Peyer's patch (tissue), 4 donors: Measurements from ENCODE around the gene SINHCAF. TPM values are rescaled to one million over a fixed set of nuclear protein-coding genes. Genes with fewer than 3 reads are reported as not detected.

Experiments
- DNase-seq, 3 donors: peaks; one replicate each; pipeline ENCODE4 v3.0.0-alpha.2; 2017 to 2019
- H3K27ac ChIP-seq, 4 donors: fragments of 200-600 bp; sonication (generic); one replicate each; pipeline ENCODE4 v1.5.1; 2016 to 2019
- H3K27me3 ChIP-seq, 2 donors: fragments of 200-600 bp; sonication (generic); one replicate each; pipeline ENCODE4 v1.5.1; 2019
- H3K36me3 ChIP-seq, 3 donors: fragments of 200-600 bp; sonication (generic); one replicate each; pipeline ENCODE4 v1.5.1; 2016 to 2019
- H3K4me1 ChIP-seq, 4 donors: fragments of 200-600 bp; sonication (generic); one replicate each; pipeline ENCODE4 v1.5.1; 2016 to 2019
- H3K4me3 ChIP-seq, 4 donors: fragments of 200-600 bp; sonication (generic); 1 replicate in 3 of 4; 2 replicates in 1 of 4; pipeline ENCODE4 v1.5.1; 2016 to 2019; ENCODE audit warnings: mild to moderate bottlenecking in 1 of 4
- H3K9me3 ChIP-seq, 4 donors: fragments of 200-600 bp; sonication (generic); one replicate each; pipeline ENCODE4 v1.5.1; 2016 to 2019; ENCODE audit warnings: mild to moderate bottlenecking in 1 of 4
- POLR2A ChIP-seq, 2 donors: fragments of 450-650 bp; IDR thresholded peaks; one replicate each; pipeline ENCODE4 v1.5.1; 2017; ENCODE audit warnings: antibody characterized with exemption in 2 of 2, mild to moderate bottlenecking in 2 of 2, moderate library complexity in 2 of 2
- total RNA-seq, 4 donors: library from RNA; depleted of rRNA; stranded (reverse); fragments of >200 nt; gene quantifications; one replicate each; pipeline ENCODE4 v1.1.0, GENCODE V29; 2016
- TF ChIP-seq, protein P1 (sequence below), 6 experiments: fragments of 450-650 bp in 4 of 6; fragments of 200-600 bp in 2 of 6; sonication (generic) in 1 of 6; IDR thresholded peaks; one replicate each; pipeline ENCODE4 v1.5.1; 2017 to 2019; ENCODE audit warnings: antibody characterized with exemption in 6 of 6, mild to moderate bottlenecking in 3 of 6, moderate library complexity in 1 of 6

SINHCAF gene
- total RNA-seq, 4 donors from 2014 or later: 39.9 to 109 (median 53.7) TPM

DNA sequence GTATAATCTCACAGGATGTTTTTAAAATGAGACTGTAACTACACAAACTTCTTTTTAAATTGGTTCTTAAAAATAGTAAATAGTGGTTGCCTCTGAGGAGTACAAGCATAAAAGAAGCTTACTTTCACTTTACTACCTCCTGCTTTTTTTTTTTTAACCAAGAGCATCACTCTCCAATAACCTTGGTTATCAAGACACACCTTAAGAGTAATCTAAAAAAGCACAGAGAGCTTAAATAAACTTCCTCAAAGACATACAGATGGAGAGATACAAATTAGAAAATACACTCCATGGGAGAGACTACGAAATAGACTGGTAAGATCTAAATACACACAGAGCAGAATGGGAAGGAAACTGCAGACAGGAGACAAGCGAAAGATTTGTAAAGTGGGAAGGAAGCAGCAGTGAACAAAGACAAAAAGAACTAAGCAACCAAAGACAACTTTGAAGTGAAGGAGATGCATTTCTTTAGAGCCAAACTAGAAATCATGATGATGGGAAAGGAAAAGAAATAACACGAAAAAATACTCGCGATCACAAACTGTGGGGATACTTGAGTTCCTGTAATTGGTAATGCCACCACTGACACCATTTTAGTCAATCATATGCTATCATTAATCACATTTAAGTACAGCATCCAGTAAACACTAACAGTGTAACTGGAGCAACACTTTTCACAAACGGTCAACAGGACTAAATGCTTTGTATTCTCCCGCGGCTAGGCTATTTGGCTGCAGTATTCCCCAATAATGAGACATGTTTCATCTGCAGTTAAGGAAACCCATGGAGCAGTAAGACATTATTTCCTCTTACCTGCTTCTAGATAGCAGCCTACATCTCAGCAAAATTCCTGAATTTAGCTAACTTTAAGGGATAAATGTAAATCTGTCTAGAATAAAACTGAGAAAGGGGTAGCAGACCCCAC lies 8.2 kb downstream of the SINHCAF start:
- H3K36me3 ChIP-seq: no peaks in the 10 kb centered on the region
- TF ChIP-seq, protein P1, sequence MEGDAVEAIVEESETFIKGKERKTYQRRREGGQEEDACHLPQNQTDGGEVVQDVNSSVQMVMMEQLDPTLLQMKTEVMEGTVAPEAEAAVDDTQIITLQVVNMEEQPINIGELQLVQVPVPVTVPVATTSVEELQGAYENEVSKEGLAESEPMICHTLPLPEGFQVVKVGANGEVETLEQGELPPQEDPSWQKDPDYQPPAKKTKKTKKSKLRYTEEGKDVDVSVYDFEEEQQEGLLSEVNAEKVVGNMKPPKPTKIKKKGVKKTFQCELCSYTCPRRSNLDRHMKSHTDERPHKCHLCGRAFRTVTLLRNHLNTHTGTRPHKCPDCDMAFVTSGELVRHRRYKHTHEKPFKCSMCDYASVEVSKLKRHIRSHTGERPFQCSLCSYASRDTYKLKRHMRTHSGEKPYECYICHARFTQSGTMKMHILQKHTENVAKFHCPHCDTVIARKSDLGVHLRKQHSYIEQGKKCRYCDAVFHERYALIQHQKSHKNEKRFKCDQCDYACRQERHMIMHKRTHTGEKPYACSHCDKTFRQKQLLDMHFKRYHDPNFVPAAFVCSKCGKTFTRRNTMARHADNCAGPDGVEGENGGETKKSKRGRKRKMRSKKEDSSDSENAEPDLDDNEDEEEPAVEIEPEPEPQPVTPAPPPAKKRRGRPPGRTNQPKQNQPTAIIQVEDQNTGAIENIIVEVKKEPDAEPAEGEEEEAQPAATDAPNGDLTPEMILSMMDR (IDR thresholded peaks at IDR 0.05): no peak
- no peak for TF ChIP-seq POLR2A (IDR thresholded peaks at IDR 0.05)
- peak overlapping the region; percentile 7 to 56 (median 40) for H3K27ac ChIP-seq
- H3K4me1 ChIP-seq: peaks cover 0 to 22% (median 9%) of the 10 kb centered on the region in 4 donors
- H3K4me3 ChIP-seq: peak overlapping the region in 2 of 4 donors; percentile 25 to 35
- DNase-seq: no peak
- no peaks in the 10 kb centered on the region for H3K9me3 ChIP-seq
- no peaks in the 10 kb centered on the region for H3K27me3 ChIP-seq

DNA sequence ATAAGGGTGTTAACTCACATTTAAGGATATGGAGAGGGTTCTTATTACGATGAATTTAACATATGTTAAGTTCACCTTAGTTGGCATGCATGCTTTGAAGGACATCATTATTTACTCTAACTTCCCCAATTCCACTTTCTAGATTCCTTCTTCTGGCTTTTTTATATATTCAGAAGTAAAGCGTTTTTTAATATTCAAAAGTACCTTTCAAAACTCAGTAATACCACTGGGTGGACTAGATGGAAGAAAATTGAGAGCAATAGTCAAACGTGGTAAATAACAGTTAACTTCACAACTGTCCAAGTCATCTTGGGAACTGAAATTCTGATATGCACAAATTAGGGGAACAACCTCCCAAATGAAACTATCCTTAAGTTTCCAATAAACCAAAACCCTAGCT lies 9.1 kb downstream of the SINHCAF start:
- no peak for TF ChIP-seq POLR2A (IDR thresholded peaks at IDR 0.05)
- TF ChIP-seq, protein P1 (IDR thresholded peaks at IDR 0.05): no peak
- Histone ChIP-seq H3K27ac (peak overlapping the region in 2 of 4 donors; percentile 26 to 56), H3K27me3 (no peaks in the 10 kb centered on the region), H3K4me1 (peaks cover 0 to 15% (median 7%) of the 10 kb centered on the region in 4 donors), H3K9me3 (no peaks in the 10 kb centered on the region), H3K4me3 (no peak overlapping the region), H3K36me3 (no peaks in the 10 kb centered on the region)
- no peak for DNase-seq

DNA sequence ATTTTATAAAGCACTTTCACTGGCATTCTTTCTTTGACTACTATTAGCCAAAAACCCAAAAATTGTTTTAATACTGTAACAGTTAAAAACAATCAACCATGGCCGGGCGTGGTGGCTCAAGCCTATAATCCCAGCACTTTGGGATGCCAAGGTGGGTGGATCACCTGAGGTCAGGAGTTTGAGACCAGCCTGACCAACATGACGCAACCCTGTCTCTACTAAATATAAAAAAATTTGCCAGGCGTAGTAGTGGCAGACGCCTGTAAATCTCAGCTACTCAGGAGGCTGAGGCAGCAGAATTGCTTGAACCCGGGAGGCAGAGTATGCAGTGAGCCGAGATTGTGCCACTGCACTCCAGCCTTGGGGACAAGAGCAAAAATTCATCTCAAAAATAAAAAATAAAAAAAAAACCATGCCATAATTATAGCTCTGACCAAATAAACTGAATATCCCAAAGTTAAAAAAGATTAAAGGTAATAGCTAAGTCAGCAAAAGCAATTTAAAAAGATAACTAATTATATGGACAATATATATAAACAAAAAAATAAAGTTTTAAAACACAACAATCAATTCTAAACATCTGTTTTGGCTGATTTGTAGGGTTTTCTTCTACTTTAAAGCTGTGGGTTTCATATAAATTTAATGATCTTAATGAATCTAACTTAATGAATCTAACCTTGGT lies 10.0 kb downstream of the SINHCAF start:
- Histone ChIP-seq H3K27ac (no peak overlapping the region), H3K36me3 (no peaks in the 10 kb centered on the region), H3K9me3 (no peaks in the 10 kb centered on the region), H3K4me3 (no peak overlapping the region), H3K27me3 (no peaks in the 10 kb centered on the region), H3K4me1 (peaks cover 0 to 15% (median 3%) of the 10 kb centered on the region in 4 donors)
- no peak for DNase-seq
- TF ChIP-seq POLR2A (IDR thresholded peaks at IDR 0.05): no peak
- TF ChIP-seq, protein P1 (IDR thresholded peaks at IDR 0.05): no peak

DNA sequence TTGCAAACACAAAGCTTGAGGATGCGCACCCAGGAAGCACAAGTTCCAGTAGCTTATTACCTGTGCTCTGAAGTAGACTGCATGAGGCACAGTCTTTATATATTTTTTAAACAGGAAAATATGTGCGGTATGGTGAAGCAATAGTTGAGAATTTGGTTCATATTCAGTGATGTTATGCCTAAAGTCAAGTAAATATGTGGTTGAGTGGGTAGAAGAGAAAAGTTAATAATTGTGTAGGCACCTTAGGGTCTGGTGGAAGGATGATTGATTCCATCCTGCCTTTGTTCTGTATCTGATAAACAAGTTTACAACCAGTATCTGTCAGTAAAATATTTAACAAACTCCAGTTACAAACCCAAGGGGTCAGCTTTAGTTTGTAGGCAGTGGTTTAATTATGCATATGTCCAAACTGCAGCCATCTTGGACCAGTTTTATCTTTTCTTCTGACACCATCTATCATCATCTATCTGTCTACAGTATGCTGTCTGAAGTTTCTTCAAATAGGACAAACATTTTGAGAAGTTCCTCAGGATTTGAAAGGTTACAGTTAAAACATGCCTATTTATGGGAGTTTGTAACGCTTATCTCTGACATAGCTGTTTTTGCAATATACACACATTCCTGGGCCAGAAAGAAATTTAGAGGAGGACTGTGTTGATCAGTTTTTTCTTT lies 10.8 kb downstream of the SINHCAF start:
- no peaks in the 10 kb centered on the region for H3K27me3 ChIP-seq
- H3K4me3 ChIP-seq: no peak overlapping the region
- no peak for DNase-seq
- TF ChIP-seq POLR2A (IDR thresholded peaks at IDR 0.05): no peak
- TF ChIP-seq, protein P1 (IDR thresholded peaks at IDR 0.05): no peak
- H3K36me3 ChIP-seq: no peaks in the 10 kb centered on the region
- no peak overlapping the region for H3K27ac ChIP-seq
- peaks cover 0 to 15% (median 3%) of the 10 kb centered on the region in 4 donors for H3K4me1 ChIP-seq
- H3K9me3 ChIP-seq: no peaks in the 10 kb centered on the region

DNA sequence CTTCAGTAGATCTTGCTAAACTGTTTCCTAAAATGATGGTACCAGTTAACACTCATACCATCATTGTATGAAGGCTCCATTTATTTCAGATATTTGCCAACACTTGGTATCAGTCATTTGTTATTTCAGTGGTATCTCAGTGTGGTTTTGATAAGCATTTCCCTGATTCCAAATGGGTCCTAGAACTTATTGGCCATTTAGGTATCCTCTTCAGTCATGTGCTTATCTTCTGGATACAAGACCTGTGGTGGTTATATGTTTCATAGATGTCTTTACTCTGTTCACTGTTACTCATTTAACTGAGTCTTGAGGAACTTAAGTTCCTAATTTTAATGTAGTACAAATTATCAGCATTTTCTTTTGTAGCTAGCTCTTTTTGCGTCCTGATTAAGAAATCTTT lies 13.5 kb downstream of the SINHCAF start:
- no peak overlapping the region for H3K27ac ChIP-seq
- TF ChIP-seq, protein P1 (IDR thresholded peaks at IDR 0.05): no peak
- H3K4me3 ChIP-seq: no peak overlapping the region

More for the DNA sequence above, 13.5 kb downstream of the SINHCAF start:
- no peaks in the 10 kb centered on the region for H3K36me3 ChIP-seq
- DNase-seq: no peak
- H3K9me3 ChIP-seq: no peaks in the 10 kb centered on the region
- H3K27me3 ChIP-seq: no peaks in the 10 kb centered on the region
- peaks cover 0 to 5% (median 0%) of the 10 kb centered on the region in 4 donors for H3K4me1 ChIP-seq
